Spleen (tissue), 11 donors: ENCODE results near the gene PSMD2. TPM values are rescaled to one million over a fixed set of nuclear protein-coding genes. Genes with fewer than 3 reads are reported as not detected.

Experiments
- DNase-seq: peaks from one replicate; pipeline ENCODE4 v3.0.0-alpha.2; 2020
- H3K27ac ChIP-seq, 8 donors: fragments of 200-600 bp; sonication (generic) in 7 of 8; 1 replicate in 4 of 8; 2 replicates in 4 of 8; pipeline versions ENCODE4 v1.5.0 to v1.8.0; 2016 to 2021; ENCODE audit warnings: inconsistent platforms in 4 of 8, mild to moderate bottlenecking in 4 of 8, moderate library complexity in 1 of 8
- H3K27me3 ChIP-seq, 7 donors: fragments of 200-600 bp; sonication (generic) in 6 of 7; replicated peaks in 1 of 7; 1 replicate in 4 of 7; 2 replicates in 3 of 7; pipeline versions ENCODE4 v1.5.0 to v1.8.0; 2016 to 2021; ENCODE audit warnings: inconsistent platforms in 3 of 7, mild to moderate bottlenecking in 1 of 7
- H3K36me3 ChIP-seq, 6 donors: fragments of 200-600 bp; sonication (generic) in 5 of 6; 1 replicate in 4 of 6; 2 replicates in 2 of 6; pipeline versions ENCODE4 v1.5.0 to v1.8.0; 2016 to 2021; ENCODE audit warnings: inconsistent platforms in 2 of 6
- H3K4me1 ChIP-seq, 6 donors: fragments of 200-600 bp; sonication (generic) in 5 of 6; 1 replicate in 3 of 6; 2 replicates in 3 of 6; pipeline versions ENCODE4 v1.5.0 to v1.8.0; 2016 to 2021; ENCODE audit warnings: inconsistent platforms in 3 of 6
- H3K4me3 ChIP-seq, 8 donors: fragments of 200-600 bp; sonication (generic) in 7 of 8; 1 replicate in 4 of 8; 2 replicates in 4 of 8; pipeline versions ENCODE4 v1.5.0 to v1.8.0; 2016 to 2021; ENCODE audit warnings: inconsistent platforms in 4 of 8, mild to moderate bottlenecking in 4 of 8, moderate library complexity in 2 of 8
- H3K9me3 ChIP-seq, 8 donors: fragments of 200-600 bp; sonication (generic) in 7 of 8; 1 replicate in 4 of 8; 2 replicates in 4 of 8; pipeline versions ENCODE4 v1.5.0 to v1.8.0; 2016 to 2021; ENCODE audit warnings: inconsistent platforms in 4 of 8
- POLR2A ChIP-seq, 3 donors: fragments of 450-650 bp; IDR thresholded peaks; one replicate each; pipeline ENCODE4 v1.5.1; 2017; ENCODE audit warnings: antibody characterized with exemption in 3 of 3, mild to moderate bottlenecking in 1 of 3
- POLR2AphosphoS5 ChIP-seq, 3 donors: sonication (generic); formaldehyde crosslinking; IDR thresholded peaks; one replicate each; pipeline ENCODE4 v1.5.1; 2017; ENCODE audit warnings: antibody characterized with exemption in 3 of 3
- WGBS, 5 donors: extraction: QIAGEN DNeasy Blood & Tissue Kit in 3 of 5; methylation state at CpG; one replicate each; pipeline versions ENCODE4 v1.1.5 to v1.1.7; 2013 to 2018; 5-methylcytosine and 5-hydroxymethylcytosine counted together
- intact Hi-C: fragments of 100-400 bp; cut with DNase I; formaldehyde crosslinking; loops from one replicate; pipeline ENCODE4 v1.15.0; 2023; ENCODE audit warnings: low total_unique reads
- polyA plus RNA-seq, 3 donors: library from polyadenylated mRNA; stranded (reverse); fragments of 200-250 nt; gene quantifications; one replicate each; pipeline ENCODE4 v1.2.1, GENCODE V29; 2013
- total RNA-seq, 7 donors: library from RNA; depleted of rRNA in 3 of 7; stranded (reverse); fragments of >200 nt in 3 of 7; fragmentation: NEBNext Ultra II Directional in 4 of 7; extraction: Animal tissue kit (Norgen Biotek cat#: 25700) in 4 of 7; gene quantifications; one replicate each; pipeline versions ENCODE4 v1.1.0 to v1.2.1, GENCODE V29; 2016 to 2021
- TF ChIP-seq, protein P1 (sequence below), 11 experiments: fragments of 200-600 bp in 7 of 11; fragments of 450-650 bp in 4 of 11; sonication (generic) in 4 of 11; IDR thresholded peaks in 8 of 11; conservative IDR thresholded peaks in 3 of 11; 1 replicate in 7 of 11; 2 replicates in 4 of 11; pipeline versions ENCODE4 v1.4.0 to v1.8.0; 2016 to 2021; ENCODE audit warnings: antibody characterized with exemption in 11 of 11, inconsistent platforms in 4 of 11, mild to moderate bottlenecking in 1 of 11
- donor health status: healthy with polysubstance abuse.
- donor health status: DM: no; HTN: no; CAD: no; lungs with moderate emphysema.
- donor health status: DM: no; HTN: no; CAD: no.
- donor health status: Bipolar disorder and iron deficiency.
- donor health status: healthy.
- donor health status: DM: no; HTN: no; CAD: no.
- donor health status: DM: yes; HTN: yes; CAD: no.

PSMD2 gene
- total and polyA plus RNA-seq, 10 donors: 53.8 to 191 (median 135) TPM

DNA sequence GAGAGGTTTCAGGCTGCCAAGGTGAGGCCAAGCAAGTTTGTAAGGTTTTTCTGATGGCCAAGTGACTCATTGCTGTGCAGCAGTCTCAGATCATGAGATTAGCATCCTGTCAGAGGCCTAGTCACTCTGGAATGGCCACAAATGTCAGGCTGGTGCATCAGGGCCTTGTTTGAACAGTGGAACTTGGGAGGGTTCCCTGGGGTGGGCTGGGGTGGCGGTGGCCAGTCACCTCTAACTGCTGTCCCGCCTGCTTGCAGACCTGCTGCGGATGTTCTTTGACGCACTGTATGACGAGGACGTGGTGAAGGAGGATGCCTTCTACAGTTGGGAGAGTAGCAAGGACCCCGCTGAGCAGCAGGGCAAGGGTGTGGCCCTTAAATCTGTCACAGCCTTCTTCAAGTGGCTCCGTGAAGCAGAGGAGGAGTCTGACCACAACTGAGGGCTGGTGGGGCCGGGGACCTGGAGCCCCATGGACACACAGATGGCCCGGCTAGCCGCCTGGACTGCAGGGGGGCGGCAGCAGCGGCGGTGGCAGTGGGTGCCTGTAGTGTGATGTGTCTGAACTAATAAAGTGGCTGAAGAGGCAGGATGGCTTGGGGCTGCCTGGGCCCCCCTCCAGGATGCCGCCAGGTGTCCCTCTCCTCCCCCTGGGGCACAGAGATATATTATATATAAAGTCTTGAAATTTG lies 35.6 kb downstream of the PSMD2 start:
- no peak for DNase-seq
- peak in 1 of 3 donors; percentile 72 for TF ChIP-seq POLR2AphosphoS5 (IDR thresholded peaks at IDR 0.05)
- no peak for TF ChIP-seq POLR2A (IDR thresholded peaks at IDR 0.05)
- intact Hi-C loops: no loop called here
- Histone ChIP-seq H3K4me1 (peaks cover 8 to 73% (median 41%) of the 10 kb centered on the region in 6 donors), H3K36me3 (peaks cover 3 to 61% (median 57%) of the 10 kb centered on the region in 6 donors), H3K27ac (peak overlapping the region in 6 of 8 donors; percentile 85 to 95 (median 92)), H3K27me3 (peaks cover 0 to 5% (median 0%) of the 10 kb centered on the region in 7 donors), H3K4me3 (no peak overlapping the region), H3K9me3 (no peaks in the 10 kb centered on the region)
- WGBS, 5 donors: 74 to 89% (median 79%) methylated on average over 15 of the region's 15 CpGs

DNA sequence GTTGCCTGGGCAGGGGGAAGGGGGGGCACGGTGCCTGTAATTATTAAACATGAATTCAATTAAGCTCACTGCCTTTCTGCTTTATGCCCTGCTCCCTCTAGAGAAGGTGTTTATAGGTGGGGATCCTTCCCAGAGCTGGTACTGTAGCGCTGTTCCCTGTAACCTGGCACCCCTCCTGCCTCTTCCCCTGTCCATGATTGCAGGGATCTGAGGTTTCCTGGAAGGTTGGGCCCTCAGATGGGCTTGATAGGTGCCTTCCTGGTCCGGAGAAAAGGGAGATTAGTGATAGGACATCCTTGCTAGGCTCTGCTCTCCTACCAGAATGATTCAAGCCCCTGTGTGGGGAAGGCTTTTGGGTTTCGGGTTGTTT lies 36.2 kb downstream of the PSMD2 start:
- H3K9me3 ChIP-seq: no peaks in the 10 kb centered on the region
- H3K36me3 ChIP-seq: peaks cover 3 to 57% (median 50%) of the 10 kb centered on the region in 6 donors
- peaks cover 0 to 5% (median 0%) of the 10 kb centered on the region in 7 donors for H3K27me3 ChIP-seq
- no peak for DNase-seq
- TF ChIP-seq, protein P1, sequence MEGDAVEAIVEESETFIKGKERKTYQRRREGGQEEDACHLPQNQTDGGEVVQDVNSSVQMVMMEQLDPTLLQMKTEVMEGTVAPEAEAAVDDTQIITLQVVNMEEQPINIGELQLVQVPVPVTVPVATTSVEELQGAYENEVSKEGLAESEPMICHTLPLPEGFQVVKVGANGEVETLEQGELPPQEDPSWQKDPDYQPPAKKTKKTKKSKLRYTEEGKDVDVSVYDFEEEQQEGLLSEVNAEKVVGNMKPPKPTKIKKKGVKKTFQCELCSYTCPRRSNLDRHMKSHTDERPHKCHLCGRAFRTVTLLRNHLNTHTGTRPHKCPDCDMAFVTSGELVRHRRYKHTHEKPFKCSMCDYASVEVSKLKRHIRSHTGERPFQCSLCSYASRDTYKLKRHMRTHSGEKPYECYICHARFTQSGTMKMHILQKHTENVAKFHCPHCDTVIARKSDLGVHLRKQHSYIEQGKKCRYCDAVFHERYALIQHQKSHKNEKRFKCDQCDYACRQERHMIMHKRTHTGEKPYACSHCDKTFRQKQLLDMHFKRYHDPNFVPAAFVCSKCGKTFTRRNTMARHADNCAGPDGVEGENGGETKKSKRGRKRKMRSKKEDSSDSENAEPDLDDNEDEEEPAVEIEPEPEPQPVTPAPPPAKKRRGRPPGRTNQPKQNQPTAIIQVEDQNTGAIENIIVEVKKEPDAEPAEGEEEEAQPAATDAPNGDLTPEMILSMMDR (IDR thresholded peaks at IDR 0.05 in 8 of 11, conservative IDR thresholded peaks at IDR 0.05 in 3 of 11): no peak
- TF ChIP-seq POLR2A (IDR thresholded peaks at IDR 0.05): no peak
- no peak for TF ChIP-seq POLR2AphosphoS5 (IDR thresholded peaks at IDR 0.05)
- H3K4me1 ChIP-seq: peaks cover 8 to 73% (median 41%) of the 10 kb centered on the region in 6 donors
- H3K27ac ChIP-seq: peak overlapping the region; percentile 83 to 95 (median 89)
- H3K4me3 ChIP-seq: peak overlapping the region in 6 of 8 donors; percentile 70 to 83 (median 78)
- 40 to 64% (median 56%) methylated on average over 4 of the region's 4 CpGs for WGBS, 5 donors
- intact Hi-C loops: no loop called here

DNA sequence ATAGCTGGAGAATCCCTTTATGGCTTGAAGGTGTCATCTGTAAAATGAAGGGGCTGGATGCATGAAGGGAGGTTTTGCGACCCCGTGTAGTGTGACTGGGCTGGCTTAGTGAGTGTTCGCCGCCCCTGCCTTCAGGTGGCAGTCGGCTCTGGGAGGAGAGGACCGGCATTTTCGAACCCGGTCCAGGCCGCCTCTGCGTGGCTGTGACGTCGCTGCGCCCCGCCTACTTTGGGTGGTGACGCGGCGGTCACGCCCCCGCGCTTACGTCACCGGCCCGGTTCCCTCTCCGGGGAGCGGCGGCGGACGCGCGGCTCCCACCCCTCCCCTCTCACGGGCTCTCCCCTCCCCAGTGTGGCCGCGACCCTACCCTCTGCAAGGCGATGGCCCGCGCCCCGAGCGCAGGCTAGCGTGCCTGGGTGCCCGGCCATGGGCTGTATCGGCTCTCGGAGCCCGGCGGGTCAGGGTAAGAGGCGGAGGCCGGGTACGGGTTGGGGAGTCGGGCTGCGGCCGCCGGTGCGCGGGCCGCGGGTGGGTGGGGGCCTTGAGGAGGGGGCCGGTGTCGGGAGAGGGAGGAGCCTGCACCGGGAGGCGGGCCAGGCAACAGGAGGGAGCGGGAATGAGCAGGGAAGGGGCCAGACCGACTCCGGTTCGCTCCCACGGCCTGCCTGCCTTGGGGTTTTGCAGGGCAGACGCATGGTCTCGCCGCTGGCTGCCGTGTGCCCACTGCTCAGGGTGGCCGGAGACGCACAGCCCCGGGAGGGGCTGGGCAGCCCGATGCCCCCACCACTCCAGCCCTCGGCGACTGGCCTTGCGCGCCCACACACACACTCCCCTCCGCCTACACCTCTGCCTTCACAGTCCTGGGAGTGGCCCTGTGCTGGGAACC lies 36.9 kb downstream of the PSMD2 start:
- H3K9me3 ChIP-seq: no peaks in the 10 kb centered on the region
- peaks cover 3 to 51% (median 44%) of the 10 kb centered on the region in 6 donors for H3K36me3 ChIP-seq
- TF ChIP-seq POLR2A (IDR thresholded peaks at IDR 0.05) (no peak), POLR2AphosphoS5 (IDR thresholded peaks at IDR 0.05) (peak; percentile 91 to 96 (median 93))
- TF ChIP-seq, protein P1 (IDR thresholded peaks at IDR 0.05 in 8 of 11, conservative IDR thresholded peaks at IDR 0.05 in 3 of 11): peak in 1 of 11 experiments; percentile 10
- peaks cover 8 to 80% (median 41%) of the 10 kb centered on the region in 6 donors for H3K4me1 ChIP-seq
- peak overlapping the region; percentile 83 to 95 (median 89) for H3K27ac ChIP-seq
- peak overlapping the region; percentile 59 to 83 (median 75) for H3K4me3 ChIP-seq
- H3K27me3 ChIP-seq: peaks cover 0 to 5% (median 0%) of the 10 kb centered on the region in 7 donors
- peak; percentile 96 for DNase-seq
- intact Hi-C loops: no loop called here
- WGBS, 5 donors: 0 to 3% (median 1%) methylated on average over 21 to 77 of the region's 77 CpGs

DNA sequence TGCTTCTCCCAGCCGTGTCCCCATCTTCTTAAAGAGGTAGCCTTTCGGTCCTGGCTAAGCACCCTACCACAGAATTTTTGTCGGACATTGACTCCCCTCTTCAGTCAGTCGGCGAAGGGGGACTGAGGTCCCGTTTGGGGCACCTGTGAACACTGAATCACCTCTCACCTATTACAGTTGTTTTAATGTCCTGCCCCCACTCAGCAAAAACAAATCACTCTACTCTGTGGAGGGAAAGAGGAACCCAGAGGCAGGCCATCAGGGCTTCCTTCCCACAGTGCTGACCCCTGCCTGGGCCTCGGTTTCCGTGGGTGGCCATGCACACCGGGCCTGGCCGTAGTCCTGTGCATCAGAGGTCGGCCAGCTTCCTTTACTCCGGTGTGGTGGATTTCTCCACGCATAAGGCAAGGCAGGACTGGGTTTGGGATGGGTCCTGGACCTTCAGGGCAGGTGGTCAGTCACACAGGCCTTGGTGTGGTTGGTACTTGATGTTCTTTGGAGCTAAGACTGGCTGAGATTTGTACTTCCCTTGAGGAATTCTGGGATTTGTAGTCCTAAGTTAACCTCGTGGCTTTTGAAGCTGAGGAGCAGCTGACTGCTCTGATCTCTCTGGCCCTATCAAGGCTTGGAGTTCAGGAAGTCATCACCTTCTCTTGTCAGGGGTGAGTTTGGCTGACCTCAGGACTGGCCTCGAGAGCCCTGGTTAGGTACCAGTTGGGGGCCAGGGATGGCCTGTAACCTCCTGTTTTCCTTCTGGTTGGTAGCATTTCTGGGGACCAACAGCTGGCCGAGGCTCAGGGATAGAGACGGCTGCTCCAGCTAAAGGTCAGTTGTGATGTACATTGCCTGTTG lies 37.7 kb downstream of the PSMD2 start:
- peak overlapping the region; percentile 59 to 83 (median 75) for H3K4me3 ChIP-seq
- 21 to 30% (median 25%) methylated on average over 12 to 17 of the region's 17 CpGs for WGBS, 5 donors
- peaks cover 0 to 5% (median 0%) of the 10 kb centered on the region in 7 donors for H3K27me3 ChIP-seq
- TF ChIP-seq POLR2AphosphoS5 (IDR thresholded peaks at IDR 0.05): peak in 2 of 3 donors; percentile 3 to 17
- TF ChIP-seq, protein P1 (IDR thresholded peaks at IDR 0.05 in 8 of 11, conservative IDR thresholded peaks at IDR 0.05 in 3 of 11): no peak
- peaks cover 8 to 74% (median 40%) of the 10 kb centered on the region in 6 donors for H3K4me1 ChIP-seq
- H3K36me3 ChIP-seq: peaks cover 3 to 49% (median 36%) of the 10 kb centered on the region in 6 donors
- DNase-seq: no peak
- no peaks in the 10 kb centered on the region for H3K9me3 ChIP-seq
- H3K27ac ChIP-seq: peak overlapping the region; percentile 83 to 95 (median 89)
- intact Hi-C loops: no loop called here
